Stimulated activated CD4-positive, alpha-beta T cell treated with anti-CD3 and anti-CD28 coated beads, Interleukin-4, amount 100 ng/mL, for 1 hour (primary cell): ENCODE measurements around the gene OR4C12.
"Not testable (repeated sequence)": the region's sequence is repeated elsewhere in the genome, so short reads cannot be mapped to it uniquely, and the experiment has no call there.

Experiments
- DNase-seq: peaks from one replicate; pipeline ENCODE4 v3.0.0-alpha.2; 2020

OR4C12 gene

GRCh38 chr11:49982435-49982834 is at the start of gene OR4C12:
OR4C12 (minus strand) TSS chr11:49982535; CDS start chr11:49982501, 34 bp downstream.
- not testable (repeated sequence) for DNase-seq

DNA sequence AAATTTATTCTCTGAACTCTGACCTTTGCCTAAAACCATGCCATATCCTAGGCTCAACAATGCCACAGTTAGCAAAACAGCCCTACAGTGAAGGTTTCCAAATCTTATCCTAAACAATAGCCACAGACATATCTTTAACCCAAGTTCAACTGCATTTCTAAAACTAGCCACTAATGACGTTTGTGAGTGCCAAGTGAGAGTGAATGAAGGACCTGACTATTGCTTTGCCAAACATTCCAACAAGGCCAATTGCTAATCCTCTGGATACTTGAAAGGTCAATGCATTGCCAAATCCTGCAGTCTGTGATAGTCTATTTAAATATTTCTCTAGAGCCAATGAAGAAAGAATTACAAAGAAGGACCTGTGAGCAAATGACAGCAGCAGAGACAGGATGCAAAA is 47.9 kb upstream of the OR4C12 start:
- DNase-seq, result no peak

DNA sequence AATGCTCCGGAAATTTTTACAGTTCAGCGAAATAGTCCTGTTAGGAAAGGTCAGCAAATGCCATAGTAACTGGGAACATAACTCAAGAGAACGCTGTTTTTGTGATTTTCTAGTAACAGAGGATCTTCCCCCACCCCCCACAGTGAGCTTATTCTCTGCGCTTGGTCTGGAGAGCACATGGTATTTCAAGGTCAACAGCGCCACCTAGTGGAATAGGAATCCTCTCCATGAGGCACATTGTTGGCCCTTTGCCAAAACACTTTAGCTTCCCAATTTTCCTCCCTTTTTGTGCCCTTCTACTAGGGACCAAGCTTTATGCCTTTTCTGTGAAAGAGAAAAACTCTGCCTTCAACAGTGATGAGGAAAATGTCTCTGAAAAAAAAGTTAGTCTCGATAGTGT is 13.2 kb upstream of the OR4C12 start:
- no peak for DNase-seq

GRCh38 chr11:49973439-49973838 is 8.9 kb downstream of the OR4C12 start:
- DNase-seq, result not testable (repeated sequence)

GRCh38 chr11:49952091-49952490 is 30.2 kb downstream of the OR4C12 start, which contains the start of gene OR4C13:
OR4C13 (plus strand) TSS chr11:49952391; CDS start chr11:49952423, 32 bp downstream.
- no peak for DNase-seq

DNA sequence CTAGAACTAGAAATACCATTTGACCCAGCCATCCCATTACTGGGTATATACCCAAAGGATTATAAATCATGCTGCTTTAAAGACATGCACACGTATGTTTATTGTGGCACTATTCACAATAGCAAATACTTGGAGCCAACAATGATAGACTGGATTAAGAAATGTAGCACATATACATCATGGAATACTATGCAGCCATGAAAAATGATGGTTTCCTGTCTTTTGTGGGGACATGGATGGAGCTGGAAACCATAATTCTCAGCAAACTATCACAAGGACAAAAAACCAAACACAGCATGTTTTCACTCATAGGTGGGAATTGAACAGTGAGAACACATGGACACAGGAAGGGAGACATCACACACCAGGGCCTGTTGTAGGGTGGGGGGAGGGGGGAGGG is 33.6 kb downstream of the OR4C12 start:
- not testable (repeated sequence) for DNase-seq
